HEK293T (cell line): ENCODE data around the gene PCDH9.

Source experiments
- FOXA1 ChIP-seq: fragments of 450-650 bp; IDR thresholded peaks from 2 replicates; pipeline ENCODE4 v1.6.1; 2016; ENCODE audit warnings: mild to moderate bottlenecking
- FOXK2 ChIP-seq: fragments of 450-650 bp; IDR thresholded peaks from 2 replicates; pipeline ENCODE4 v1.6.1; 2016; ENCODE audit warnings: mild to moderate bottlenecking
- FOXM1 ChIP-seq: fragments of 450-650 bp; IDR thresholded peaks from 2 replicates; pipeline ENCODE4 v1.6.1; 2017; ENCODE audit warnings: mild to moderate bottlenecking, borderline replicate concordance
- NFRKB ChIP-seq: fragments of 450-650 bp; IDR thresholded peaks from 2 replicates; pipeline ENCODE4 v1.6.1; 2016; ENCODE audit warnings: mild to moderate bottlenecking, moderate library complexity

- TF ChIP-seq NFRKB (no peak), FOXA1 (no peak), FOXM1 (no peak), FOXK2 (no peak)
Observed at GRCh38 chr13:66410314-66410713, 819.8 kb downstream of the PCDH9 start.
